Fibroblast of villous mesenchyme (primary cell): ENCODE data around the gene ANP32B. TPM values are rescaled to one million over a fixed set of nuclear protein-coding genes. Genes with fewer than 3 reads are reported as not detected.
"Not testable (repeated sequence)": the region's sequence is repeated elsewhere in the genome, so short reads cannot be mapped to it uniquely, and the experiment has no call there.

Source experiments
- DNase-seq: peaks from one replicate; pipeline ENCODE4 v3.0.0-alpha.2; 2010; ENCODE audit warnings: low read depth
- H3K4me3 ChIP-seq: 2 replicates; pipeline ENCODE4 v1.5.1; 2011; ENCODE audit warnings: low read depth, mild to moderate bottlenecking, low read length
- CTCF ChIP-seq: IDR thresholded peaks from 2 replicates; pipeline ENCODE4 v1.5.1; 2012; ENCODE audit warnings: low read depth, mild to moderate bottlenecking, low read length; ENCODE audit not compliant: insufficient read depth
- total RNA-seq: library from RNA; depleted of rRNA; stranded (reverse); fragments of >200 nt; gene quantifications from 2 replicates; pipeline ENCODE4 v1.2.3, GENCODE V29; 2012

ANP32B gene
- total RNA-seq, 1 donor: 9.9 TPM

DNA sequence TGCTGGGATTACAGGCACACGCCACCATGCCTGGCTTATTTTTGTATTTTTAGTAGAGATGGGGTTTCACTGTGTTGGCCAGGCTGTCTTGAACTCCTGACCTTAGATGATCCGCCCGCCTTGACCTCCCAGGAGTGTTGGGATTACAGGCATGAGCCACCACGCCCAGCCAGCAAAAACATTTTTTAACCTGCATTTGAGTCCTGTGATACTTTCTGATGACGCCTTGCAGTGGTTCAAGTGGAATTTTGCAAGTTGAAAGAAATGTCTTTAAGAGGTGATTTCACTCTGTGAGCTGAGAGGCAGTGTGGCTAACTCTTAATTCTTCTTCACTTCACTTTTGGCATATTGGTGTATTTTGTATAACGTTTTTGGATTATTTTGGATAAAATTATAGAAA is 9.1 kb downstream of the ANP32B start:
- H3K4me3 ChIP-seq: no peak overlapping the region
- no peak for DNase-seq
- no peak for TF ChIP-seq CTCF

- no peak for DNase-seq
- no peak for TF ChIP-seq CTCF
- H3K4me3 ChIP-seq: no peak overlapping the region
Observed at GRCh38 chr9:97993000-97993399, 9.9 kb downstream of the ANP32B start.

GRCh38 chr9:97994703-97995102 is 11.6 kb downstream of the ANP32B start:
- DNase-seq: no peak
- TF ChIP-seq CTCF: no peak
- H3K4me3 ChIP-seq: no peak overlapping the region

GRCh38 chr9:97996676-97997075 is 13.5 kb downstream of the ANP32B start:
- not testable (repeated sequence) for H3K4me3 ChIP-seq, DNase-seq

DNA sequence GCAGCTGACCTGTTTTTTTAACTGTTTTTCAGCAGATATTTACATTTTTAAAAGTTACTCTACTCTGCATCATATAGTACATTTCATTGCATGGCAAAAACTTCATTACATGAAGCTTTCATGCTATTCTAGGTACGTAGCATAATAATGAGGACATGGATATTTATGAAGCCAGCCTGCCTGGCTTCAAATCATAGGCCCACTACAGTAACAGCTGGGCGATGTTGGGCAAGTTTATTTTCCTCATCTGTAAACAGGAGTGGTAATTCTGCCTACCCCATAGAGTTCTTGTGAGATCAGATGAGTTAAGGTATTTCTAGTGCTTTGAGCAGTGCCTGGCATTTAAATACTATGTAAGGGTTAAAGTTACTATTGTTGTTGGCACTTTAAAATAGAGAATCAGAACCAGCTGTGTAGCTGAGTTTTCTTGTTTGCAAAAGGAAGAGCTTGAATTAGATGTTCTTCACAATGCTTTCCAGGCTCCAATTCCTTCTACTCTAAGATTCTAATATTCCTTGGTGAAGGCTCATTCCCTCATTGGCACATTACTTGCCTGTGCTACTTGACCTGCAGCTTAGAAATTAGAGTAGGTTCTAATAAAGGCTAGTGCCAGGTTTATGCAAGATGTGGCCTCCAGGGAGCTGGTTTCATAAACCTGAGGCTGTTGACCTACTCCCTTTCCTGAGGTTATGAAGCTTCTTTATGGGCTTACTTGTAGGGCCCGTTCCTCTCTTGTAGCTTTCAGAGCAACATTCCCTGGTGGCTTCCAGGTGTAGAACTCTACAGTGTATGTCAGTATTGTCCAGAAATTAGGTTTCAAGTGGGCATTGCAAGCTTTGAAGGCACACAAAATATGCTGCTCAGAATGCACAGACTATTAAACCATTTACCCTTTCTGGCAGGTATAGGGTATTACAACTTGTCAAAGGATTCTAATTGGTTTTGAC is 14.5 kb downstream of the ANP32B start:
- TF ChIP-seq CTCF: no peak
- DNase-seq: no peak
- H3K4me3 ChIP-seq: no peak overlapping the region

DNA sequence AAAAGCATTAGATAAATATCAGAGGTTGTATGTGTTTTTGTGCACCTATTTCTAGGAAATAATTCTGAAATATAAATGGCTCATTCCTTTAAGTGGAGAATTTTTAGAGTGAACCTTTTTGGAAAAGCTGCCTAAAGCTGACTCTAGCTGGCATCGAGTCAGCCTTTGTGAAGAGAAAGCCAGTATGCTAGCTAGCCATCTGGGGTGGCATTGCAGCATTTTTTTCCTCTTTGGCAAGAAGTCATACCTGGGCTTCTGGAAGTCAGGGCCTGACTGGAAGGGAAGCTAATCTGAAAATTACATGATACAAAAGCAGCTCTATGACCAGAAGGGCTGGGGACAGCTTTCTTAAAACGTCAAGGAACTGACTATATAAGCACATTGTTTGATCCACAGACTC is 19.7 kb downstream of the ANP32B start:
- no peak for DNase-seq
- no peak for TF ChIP-seq CTCF
- H3K4me3 ChIP-seq: no peak overlapping the region

DNA sequence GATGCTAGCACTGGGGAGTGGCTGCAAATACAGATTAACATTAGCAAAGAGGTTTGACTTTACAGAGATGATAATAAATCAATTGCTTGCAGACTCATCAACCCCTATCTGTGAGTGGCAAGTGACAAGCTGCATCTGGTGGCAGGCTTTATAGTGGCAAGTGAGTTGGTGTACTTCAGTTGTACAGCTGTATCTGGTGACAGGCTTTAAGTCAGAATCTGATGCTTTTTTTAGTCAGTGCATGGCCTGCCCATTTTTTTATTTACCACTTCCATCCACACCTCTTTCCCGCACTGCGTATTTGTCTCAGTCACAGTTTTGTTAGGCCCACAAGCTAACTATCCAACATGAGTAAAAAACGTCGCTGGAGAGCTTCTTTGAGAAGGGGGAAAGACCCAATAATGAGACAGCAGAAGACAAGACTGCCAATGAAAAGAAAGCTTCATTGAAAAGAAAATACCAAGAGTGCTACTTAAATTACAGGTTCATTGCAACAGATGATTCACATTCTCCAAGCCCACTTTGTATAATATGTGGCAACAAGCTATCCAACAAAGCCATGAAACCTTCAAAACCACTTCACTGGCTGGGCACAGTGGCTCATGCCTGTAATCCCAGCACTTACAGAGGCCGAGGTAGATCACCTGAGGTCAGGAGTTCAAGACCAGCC is 23.1 kb downstream of the ANP32B start:
- no peak for DNase-seq
- H3K4me3 ChIP-seq: no peak overlapping the region
- no peak for TF ChIP-seq CTCF
